ENCODE data around the gene DRC3.
"Not testable (repeated sequence)": the region's sequence is repeated elsewhere in the genome, so short reads cannot be mapped to it uniquely, and the experiment has no call there.

DNA sequence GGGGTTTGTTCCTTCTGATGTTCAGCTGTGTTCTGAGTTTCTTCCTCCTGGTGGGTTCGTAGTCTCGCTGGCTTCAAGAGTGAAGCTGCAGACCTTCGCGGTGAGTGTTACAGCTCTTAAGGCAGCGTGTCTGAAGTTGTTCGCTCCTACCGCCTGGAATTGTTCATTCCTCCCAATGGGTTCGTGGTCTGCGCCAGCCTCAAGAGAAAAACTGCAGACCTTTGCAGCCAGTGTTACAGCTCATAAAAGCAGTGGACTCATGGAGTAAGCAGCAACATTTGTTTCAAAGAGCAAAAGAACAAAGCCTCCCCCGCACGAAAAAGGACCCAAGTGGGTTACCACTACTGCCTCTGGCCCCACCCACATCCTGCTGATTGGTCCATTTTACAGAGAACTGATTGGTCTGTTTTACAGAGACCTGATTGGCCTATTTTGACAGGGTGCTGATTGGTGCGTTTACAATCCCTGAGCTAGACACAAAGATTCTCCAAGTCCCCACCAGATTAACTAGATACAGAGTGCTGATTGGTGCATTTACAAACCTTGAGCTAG lies 16.8 kb upstream of the DRC3 start:
- not testable (repeated sequence) for TF ChIP-seq EZH2 (IDR thresholded peaks at IDR 0.05; ENCODE audit: borderline replicate concordance, insufficient read depth, low read length, poor library complexity, severe bottlenecking); EP300 (conservative IDR thresholded peaks at IDR 0.05; ENCODE audit: poor library complexity, severe bottlenecking)
- TF ChIP-seq, protein P1, sequence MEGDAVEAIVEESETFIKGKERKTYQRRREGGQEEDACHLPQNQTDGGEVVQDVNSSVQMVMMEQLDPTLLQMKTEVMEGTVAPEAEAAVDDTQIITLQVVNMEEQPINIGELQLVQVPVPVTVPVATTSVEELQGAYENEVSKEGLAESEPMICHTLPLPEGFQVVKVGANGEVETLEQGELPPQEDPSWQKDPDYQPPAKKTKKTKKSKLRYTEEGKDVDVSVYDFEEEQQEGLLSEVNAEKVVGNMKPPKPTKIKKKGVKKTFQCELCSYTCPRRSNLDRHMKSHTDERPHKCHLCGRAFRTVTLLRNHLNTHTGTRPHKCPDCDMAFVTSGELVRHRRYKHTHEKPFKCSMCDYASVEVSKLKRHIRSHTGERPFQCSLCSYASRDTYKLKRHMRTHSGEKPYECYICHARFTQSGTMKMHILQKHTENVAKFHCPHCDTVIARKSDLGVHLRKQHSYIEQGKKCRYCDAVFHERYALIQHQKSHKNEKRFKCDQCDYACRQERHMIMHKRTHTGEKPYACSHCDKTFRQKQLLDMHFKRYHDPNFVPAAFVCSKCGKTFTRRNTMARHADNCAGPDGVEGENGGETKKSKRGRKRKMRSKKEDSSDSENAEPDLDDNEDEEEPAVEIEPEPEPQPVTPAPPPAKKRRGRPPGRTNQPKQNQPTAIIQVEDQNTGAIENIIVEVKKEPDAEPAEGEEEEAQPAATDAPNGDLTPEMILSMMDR (IDR thresholded peaks at IDR 0.05; ENCODE audit: poor library complexity, severe bottlenecking): not testable (repeated sequence)
- TF ChIP-seq, protein P2, sequence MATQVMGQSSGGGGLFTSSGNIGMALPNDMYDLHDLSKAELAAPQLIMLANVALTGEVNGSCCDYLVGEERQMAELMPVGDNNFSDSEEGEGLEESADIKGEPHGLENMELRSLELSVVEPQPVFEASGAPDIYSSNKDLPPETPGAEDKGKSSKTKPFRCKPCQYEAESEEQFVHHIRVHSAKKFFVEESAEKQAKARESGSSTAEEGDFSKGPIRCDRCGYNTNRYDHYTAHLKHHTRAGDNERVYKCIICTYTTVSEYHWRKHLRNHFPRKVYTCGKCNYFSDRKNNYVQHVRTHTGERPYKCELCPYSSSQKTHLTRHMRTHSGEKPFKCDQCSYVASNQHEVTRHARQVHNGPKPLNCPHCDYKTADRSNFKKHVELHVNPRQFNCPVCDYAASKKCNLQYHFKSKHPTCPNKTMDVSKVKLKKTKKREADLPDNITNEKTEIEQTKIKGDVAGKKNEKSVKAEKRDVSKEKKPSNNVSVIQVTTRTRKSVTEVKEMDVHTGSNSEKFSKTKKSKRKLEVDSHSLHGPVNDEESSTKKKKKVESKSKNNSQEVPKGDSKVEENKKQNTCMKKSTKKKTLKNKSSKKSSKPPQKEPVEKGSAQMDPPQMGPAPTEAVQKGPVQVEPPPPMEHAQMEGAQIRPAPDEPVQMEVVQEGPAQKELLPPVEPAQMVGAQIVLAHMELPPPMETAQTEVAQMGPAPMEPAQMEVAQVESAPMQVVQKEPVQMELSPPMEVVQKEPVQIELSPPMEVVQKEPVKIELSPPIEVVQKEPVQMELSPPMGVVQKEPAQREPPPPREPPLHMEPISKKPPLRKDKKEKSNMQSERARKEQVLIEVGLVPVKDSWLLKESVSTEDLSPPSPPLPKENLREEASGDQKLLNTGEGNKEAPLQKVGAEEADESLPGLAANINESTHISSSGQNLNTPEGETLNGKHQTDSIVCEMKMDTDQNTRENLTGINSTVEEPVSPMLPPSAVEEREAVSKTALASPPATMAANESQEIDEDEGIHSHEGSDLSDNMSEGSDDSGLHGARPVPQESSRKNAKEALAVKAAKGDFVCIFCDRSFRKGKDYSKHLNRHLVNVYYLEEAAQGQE (IDR thresholded peaks at IDR 0.05; ENCODE audit: borderline replicate concordance): not testable (repeated sequence)

All from neural cell (in vitro differentiated cells).